Measurements from ENCODE around the gene ITK.
A peak's percentile ranks its signal among the peaks of the same experiment; 100 is the strongest.
"Not testable (repeated sequence)": the region's sequence is repeated elsewhere in the genome, so short reads cannot be mapped to it uniquely, and the experiment has no call there.

The ITK gene

DNA sequence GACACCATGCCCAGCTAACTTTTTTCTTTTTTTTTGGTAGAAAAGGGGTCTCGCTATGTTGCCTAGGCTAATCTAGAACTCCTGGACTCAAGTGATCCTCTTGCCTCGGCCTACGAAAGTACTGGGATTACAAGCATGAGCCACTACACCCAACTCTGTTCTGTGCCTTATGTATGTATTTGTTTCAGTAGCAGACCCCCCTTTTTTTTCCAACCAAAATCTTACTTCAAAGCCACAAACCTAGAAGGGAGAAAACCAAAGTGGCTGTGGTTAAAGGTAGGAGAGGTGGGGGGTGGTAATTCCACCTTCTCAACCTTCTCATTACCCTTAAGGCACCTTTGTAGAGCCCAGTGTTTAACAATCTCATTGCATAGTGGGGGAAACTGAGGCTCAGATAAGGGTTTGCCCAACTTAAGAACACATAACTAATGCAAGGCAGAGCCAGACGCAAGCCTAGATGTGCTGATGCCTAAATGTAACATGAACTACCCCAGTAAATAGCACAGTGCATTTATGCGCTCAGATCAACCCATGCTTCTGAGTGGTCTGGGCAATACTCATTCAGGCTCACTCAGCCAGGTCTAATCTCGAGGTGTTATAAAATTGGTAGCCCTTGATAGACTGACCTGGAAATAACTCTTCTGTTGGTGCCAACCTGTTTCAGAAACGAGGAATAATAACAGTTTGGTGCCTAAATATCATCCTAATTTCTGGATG is 33.0 kb downstream of the ITK start:
- no peak for DNase-seq (ENCODE audit: low read depth)

DNA sequence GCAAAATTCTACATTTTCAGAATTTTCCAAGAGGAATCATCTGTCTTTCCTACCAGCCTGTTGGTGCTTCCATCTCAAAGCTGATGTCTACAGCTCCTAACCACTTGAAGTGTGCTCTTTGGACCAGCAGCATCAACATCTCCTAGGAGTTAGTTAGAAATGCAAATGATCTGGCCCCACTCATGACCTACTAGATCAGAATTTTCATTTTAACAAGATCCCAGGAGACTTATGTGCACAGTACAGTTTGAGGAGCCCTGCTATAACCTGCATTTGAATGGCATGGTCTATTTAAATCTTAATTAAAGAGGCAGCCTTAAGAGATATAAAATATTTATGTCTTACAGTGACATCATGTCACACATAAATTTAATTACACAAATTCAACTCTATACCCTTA is 33.8 kb downstream of the ITK start:
- no peak for DNase-seq (ENCODE audit: low read depth)

DNA sequence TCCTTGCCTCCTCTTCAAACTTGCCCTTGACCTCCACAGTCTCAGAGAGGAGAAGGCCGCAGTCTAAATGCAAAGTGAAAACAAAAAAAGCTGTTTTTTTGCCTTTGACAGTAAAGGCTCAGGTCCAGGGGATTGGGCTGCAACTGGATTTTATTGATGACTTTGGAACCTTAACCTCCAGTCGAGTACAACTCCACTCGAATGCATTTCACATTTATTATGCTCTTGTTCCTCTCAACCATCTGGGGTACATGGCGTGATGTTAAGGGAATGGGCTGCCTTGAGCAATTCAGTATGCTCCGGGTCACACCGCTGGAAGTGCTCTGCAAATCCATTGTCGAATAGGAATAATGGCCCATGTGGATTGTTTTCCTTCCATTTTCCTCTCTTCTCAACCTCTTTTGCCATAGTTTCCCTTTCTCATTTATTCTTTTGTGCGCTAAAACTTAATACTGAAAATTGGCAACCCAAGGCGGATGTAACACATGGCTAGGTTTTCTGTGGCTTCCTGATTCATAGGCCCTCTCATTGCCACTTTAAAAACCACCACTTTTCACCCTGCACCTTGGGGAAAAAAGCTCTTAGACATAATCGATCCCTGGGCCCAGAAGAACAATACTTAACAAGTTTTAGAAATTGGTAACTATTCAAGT is 34.3 kb downstream of the ITK start:
- no peak for DNase-seq (ENCODE audit: low read depth)

DNA sequence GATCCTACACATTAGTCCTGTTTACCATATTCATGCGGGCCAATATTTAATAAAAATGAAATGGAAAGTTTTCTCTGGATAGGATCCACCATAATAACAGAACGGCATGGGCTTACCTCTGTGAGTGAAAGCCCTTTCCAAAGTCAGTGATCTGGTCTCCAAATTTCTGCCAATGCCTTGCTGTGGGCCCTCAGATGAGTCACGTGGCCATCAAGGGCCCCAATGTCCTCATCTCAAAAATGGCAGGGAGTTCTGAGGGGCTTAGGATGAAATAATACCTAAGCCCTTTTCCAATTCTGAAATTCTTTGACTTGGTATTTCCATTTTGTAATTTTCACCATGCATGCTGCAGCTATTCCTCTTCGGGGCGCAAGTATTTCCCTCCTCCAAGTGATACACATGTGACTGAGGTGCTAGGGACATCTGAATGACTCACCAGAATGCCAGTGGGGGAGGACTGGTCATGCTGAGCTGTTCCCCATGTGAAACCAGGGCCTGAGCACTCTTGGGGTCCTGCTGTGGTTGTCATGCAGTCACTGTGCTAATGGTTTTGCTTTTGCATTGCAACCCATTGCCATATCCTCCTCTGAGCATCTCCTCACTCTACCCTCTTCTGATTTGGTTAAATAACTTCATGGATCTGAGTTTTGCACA is 35.0 kb downstream of the ITK start:
- DNase-seq (ENCODE audit: low read depth), result no peak

DNA sequence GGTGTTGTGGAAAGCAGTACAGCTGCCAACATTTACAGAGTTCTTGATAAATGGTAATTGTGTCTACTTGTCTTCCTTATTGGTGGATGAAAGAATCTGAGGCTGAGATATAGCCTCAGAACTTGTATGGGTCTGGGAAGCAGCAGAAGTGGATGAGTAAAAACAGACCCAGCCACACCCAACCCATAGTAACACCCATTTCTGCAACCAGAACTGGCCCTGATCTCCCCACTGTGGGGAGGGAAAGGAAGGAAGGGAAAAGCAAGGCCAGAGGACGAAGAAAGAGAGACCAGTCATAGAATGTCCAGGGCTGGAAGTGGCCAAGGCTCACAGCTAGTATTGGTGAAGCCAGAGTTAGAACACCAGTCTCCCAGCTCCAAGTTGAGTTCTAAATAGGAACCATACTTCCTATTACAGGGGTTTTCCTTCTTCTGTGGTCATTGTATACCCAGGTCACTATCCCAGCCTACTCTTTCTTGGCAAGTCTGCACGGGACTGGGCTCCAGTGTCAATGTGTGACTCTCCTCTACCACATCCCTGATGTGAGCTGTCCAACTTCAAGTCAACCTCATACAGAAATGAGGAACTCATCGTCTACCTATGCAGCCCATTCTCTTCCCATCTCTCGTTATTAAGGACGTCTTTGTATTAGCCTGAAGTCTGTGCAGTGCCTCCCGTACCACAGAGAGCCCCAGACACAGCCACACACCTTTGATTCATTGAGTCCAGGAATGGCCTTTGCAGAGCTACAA is 35.9 kb downstream of the ITK start:
- no peak for DNase-seq (ENCODE audit: low read depth)

DNA sequence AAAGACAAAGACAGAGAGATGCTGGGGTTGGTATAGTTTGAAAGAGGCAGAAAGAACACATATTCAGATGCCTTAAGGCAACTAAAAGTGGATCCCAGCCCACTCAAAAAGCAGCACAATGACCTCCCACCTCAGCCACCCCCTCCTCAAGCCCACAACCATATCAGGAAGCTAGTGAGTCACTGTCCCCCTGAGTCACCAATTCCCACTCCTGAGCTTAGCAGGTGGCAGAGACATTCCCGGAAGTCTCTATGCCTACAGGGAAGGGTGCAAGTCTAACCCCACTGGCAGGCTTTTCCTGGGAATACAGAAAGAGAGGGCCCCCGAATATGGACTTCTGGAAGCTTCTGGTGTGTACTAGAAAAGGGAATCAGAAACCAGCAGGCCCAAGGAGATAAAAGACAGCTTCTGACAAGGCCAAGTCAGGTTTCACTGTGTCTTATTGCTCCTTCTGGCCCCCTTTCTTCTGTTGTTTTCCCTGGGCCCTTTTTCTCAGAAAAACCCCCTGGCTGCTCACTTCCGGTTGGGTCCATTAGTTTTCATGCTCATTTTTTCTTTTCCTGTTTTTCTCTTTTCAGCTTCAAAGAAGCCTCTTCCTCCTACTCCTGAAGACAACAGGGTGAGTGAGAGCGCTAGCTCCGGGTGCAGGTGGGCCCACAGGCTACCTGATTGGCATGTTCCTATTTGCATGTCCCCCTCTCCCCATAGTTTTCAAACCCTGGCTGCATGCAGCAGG is 36.8 kb downstream of the ITK start:
- DNase-seq (ENCODE audit: low read depth), result no peak

DNA sequence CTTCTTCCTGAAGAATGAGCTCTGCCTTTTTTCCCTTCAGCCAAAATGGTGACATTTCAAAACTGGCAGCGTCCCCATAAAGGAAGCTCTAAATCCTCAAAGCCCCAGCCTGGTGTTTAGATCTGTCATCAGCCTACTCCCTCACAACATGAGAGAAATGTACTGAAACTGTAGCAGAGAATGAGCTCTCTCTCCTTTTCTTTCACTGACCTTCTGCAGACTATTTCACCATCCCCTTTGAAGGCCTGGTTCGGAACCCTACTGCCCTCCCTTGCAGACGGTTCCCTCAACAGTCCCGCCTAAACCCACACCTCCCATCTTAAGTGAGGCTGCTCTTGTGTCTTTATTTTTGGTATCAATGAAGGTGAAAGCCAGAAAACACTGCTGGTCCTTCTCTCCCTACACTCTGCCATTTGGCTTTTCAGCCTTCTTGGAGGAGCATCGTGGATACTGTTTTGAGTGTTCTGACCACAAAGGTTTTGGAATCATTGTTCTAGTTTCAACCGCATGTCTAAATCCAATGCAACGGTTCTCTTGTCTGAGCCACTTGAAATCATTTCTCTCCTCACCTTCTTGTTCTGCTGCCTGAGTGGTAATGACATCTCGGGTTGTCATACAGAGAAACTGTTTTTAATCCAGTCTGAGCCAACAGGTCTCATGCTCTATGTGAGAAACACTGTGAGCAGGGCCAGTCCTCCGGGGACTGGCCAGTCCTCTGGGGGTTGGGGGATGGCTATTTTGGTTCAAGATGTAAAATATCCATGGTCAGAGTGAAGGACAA is 39.0 kb downstream of the ITK start:
- no peak for DNase-seq (ENCODE audit: low read depth)

DNA sequence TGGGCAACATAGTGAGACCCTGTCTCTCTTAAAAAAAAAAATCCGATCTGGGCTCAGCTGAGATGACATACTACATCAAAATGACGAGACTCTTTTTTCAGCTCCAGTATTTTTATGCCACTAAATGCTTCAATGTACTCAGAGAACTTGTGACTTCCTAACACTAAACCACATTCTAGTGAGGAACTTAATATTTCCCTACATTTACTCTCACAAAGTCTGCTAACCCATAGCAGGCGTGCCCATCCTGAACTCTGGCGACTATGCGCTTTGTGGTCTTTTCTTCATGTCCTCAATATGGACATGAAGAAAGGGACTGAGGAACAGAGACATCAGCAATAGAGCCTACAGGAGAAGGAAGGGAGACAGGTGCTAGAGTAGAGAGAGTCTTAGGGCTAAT is 41.3 kb downstream of the ITK start:
- DNase-seq (ENCODE audit: low read depth), result no peak

DNA sequence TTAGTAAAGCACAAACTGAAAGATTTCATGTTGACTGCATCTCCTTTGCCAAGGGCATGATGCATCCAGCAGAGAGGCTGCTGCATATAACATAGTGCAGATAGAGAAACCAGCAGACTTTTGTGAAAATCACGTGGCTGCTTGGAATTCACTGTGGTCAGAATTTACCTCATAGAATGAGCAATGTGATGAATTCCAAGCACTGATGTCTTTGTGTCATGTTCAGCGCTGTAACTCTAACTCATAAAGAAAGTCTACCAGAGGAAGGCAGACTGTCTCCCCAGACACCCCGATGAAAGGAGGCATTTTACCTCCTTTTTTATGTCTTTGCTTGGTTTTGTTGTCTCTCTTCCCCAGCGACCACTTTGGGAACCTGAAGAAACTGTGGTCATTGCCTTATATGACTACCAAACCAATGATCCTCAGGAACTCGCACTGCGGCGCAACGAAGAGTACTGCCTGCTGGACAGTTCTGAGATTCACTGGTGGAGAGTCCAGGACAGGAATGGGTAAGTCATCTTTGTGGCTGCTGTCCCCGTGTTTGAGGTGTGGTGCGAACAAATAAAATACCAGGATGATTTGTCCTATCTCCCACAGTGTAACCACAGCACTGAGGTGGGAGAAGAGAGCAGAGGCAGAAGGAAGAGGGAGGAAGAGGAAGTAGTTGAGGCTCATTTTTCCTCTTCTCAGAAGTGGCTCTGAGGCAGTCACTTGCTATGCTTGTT is 42.0 kb downstream of the ITK start:
- DNase-seq (ENCODE audit: low read depth), result peak; percentile 73

DNA sequence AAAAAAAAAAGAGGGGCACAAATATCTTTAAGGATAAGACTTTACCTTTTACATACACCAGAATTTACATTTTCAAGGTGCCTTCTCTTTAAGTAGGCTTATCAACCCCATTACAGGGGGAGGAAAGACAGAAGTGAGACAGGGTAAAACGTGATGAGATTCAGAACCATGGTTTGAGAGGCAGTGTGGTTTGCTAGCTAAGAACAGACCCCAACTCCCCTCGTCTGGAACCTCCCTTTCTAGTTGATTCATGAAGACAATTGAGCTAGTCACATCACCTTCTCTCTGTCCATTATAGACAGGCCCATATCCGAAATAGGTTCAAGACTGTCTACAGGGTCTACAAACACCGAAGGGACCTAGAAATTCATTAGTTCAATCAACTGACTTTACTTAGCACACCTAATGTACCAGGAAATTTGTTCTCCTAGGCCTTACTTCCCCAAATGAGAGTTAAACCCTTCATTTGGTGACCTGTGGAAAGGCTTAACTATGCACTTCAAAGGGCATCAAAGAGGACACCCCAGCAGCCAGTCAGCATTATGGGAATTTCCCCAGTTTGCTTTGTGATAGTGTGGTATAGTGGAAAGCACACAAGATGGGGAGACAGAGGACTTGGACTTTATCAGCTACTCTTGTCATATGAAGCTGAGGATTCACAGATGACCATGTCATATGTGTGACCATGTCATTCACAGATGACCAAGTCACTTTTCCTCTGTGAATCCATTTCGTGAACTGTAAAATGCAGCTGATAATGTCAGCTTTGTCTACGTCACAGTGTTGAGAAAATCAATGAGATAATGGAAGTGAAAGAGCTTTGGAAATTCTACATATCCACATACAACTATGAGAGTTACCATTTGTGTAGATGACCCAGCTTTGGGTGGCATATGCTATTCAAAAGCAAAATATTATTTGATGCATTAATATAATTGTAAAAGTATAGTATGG is 45.1 kb downstream of the ITK start:
- DNase-seq (ENCODE audit: low read depth), result no peak

DNA sequence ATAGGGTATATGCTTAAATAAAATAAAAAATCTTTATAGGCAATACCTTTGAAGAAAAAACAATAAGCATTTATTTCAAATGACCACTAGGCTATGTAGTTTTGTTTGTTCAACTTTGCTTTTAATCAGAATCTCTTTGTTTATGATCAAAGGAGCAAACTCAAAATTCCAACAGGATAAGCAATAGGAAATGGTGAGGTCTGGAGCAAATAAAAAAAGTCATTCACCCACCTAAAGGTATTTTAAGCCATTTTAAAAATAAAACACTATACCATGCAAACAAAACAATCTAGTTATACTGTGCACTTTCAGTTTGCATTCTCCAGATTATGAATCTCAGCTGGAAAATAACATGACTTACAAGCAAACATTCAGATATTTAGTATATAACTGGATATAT is 50.0 kb downstream of the ITK start:
- DNase-seq (ENCODE audit: low read depth), result no peak

DNA sequence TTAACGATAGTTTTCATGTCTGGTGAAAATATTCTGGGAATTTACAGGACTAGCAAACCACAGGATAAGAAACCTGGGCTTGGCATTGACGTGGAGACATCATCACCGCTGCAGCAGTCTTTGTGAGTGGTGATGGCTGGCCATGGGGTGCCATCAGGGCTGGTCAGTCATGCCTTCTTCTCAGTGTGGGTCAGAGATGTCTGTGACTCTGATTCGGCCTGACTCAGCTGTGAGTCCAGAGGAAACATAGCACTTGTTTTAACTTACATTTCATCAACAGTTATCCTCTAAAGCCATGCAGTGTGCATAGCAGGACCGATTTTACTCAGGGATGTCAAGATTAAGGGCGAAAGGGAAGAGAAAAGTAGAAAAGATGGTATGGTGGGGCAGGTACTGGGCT is 52.1 kb downstream of the ITK start:
- DNase-seq (ENCODE audit: low read depth), result no peak

DNA sequence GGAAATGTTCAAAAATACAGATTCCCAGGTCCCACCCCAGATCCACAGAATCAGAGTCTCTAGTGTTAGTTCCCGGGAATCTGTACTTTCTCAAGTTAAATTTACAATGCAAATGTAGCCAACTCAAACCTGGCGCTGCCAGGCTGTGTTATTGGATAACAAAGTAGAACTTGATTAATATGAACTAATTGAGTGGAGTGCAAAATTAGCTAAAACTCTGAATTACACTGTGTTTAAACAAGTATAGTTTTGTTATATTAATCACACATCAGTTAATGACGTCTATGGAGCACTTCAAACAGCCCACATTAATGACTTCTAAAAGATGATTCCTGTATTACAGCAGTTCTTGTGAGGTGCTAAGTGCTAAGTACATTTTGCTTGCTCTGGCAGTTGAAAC is 52.9 kb downstream of the ITK start:
- DNase-seq (ENCODE audit: low read depth), result no peak

DNA sequence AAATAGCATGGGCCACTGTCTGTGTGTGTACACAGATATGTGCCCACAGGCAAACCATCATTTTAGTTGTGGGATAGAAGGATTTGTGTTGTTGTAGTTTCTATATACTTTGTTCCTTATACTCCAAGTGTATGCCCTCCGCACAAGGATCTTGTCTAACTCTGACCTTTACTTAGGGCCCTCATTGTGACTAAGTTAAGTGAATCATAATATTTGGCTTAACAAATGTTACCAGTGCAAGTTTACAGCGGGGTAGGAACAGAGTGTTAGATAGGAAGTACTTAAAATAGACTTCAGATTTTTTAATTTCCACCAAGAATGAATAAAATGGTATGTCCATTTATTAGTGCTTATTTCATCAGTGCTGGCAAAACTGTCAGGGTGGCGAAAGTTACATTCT is 55.8 kb downstream of the ITK start:
- no peak for DNase-seq (ENCODE audit: low read depth)

DNA sequence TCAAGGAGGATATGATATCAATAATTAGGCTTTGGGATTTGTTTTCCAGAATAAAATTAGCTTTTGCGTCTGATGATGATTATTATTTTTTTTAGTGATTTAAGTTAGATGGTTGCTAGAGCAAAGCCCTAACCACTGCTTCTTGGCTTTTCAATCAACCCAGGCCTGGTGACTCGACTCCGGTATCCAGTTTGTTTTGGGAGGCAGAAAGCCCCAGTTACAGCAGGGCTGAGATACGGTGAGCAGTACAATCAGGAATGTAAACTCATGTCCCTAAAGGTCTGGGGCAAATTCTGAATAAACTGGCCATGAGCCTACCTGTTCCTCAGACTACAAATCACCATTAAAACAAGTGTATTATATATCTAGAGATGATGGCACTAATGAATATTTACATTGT is 60.8 kb downstream of the ITK start:
- peak; percentile 58 for DNase-seq (ENCODE audit: low read depth)

DNA sequence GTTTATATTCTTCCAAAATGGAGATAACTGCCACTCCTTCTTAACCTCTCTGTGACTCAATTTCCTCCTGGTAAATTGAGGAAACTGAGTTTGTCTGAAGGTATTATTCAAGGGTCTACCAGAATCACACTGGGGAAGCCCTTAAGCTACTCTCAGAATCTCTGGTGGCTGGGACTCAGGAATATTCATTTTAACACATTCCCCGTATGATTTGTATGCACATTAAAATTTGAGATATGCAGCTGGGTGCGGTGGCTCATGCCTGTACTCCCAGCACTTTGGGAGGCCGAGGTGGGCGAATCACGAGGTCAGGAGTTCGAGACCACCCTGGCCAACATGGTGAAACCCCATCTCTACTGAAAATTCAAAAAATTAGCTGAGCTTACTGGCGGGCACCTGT is 64.1 kb downstream of the ITK start:
- not testable (repeated sequence) for DNase-seq (ENCODE audit: low read depth)

DNA sequence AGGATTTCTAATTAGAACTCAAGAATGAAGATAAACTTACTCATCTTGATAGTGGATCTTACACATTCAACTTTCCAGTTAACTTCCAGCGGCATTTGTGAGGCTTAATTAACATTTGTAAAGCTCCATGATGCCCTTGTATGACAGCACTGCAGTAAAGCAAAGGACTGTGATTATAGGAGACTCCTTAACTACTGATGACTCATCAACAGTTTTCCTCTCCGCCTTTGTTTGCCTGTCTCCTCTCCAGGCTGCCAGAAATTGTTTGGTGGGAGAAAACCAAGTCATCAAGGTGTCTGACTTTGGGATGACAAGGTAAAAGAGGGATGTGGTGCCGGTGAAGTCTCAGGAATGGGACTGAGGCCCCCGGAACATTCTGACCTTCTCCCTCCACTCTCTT is 64.8 kb downstream of the ITK start:
- DNase-seq (ENCODE audit: low read depth), result no peak

DNA sequence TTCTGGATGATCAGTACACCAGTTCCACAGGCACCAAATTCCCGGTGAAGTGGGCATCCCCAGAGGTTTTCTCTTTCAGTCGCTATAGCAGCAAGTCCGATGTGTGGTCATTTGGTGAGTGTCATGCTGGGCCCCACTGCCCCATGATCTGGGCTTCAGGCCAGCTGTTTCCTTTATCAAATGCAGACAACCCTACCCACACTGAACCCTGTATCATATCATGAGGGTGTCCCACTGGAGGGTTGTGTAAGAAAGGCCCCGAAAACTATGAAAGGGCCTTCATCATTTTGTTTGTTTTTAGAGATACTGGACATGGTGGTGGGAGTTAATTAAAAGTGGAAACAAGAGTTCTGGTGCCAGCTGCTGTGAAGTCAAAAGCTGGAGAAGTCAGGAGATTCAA is 65.2 kb downstream of the ITK start:
- no peak for DNase-seq (ENCODE audit: low read depth)

DNA sequence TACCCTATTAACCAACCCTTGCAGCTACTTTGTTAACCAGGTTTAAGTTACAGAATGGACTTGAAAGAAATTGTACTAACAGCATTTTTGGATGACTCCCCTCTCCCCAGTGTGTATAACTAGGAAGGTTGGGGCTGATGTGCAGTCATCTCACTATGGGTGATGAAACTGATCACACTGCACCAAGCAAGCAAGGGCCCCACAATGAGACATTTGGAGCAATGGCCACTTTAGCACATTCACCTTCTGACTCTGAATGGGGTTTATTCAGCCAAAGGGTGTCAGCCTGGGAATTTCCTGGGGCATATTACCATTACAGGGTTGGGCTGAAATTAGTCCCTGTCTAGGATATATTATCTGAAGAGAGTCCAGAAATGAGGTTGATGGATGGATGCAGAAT is 66.6 kb downstream of the ITK start:
- DNase-seq (ENCODE audit: low read depth), result no peak

Data from stromal cell of bone marrow (primary cell).